Urinary bladder (tissue), 4 donors: ENCODE measurements around the gene ZFHX2. TPM values are rescaled to one million over a fixed set of nuclear protein-coding genes. Genes with fewer than 3 reads are reported as not detected.
"Not testable (repeated sequence)": the region's sequence is repeated elsewhere in the genome, so short reads cannot be mapped to it uniquely, and the experiment has no call there.

Source experiments
- DNase-seq: peaks from one replicate; pipeline ENCODE4 v3.0.0-alpha.2; 2015; ENCODE audit errors: extremely low spot score
- H3K27ac ChIP-seq: one replicate; pipeline ENCODE4 v1.5.1; 2013; ENCODE audit warnings: low read depth, mild to moderate bottlenecking, moderate library complexity
- H3K36me3 ChIP-seq: one replicate; pipeline ENCODE4 v1.6.1; 2013; ENCODE audit warnings: mild to moderate bottlenecking, moderate library complexity; ENCODE audit not compliant: insufficient read depth
- H3K4me1 ChIP-seq: one replicate; pipeline ENCODE4 v1.6.1; 2013; ENCODE audit warnings: mild to moderate bottlenecking, moderate library complexity; ENCODE audit not compliant: insufficient read depth
- H3K4me3 ChIP-seq: one replicate; pipeline ENCODE4 v1.5.1; 2013; ENCODE audit warnings: low read depth, low read length
- WGBS: extraction: QIAGEN DNeasy Blood & Tissue Kit; methylation state at CpG from one replicate; pipeline ENCODE4 v1.1.7; 2013; 5-methylcytosine and 5-hydroxymethylcytosine counted together
- polyA plus RNA-seq: library from polyadenylated mRNA; stranded (reverse); fragments of 200-250 nt; gene quantifications from one replicate; pipeline ENCODE4 v1.2.3, GENCODE V29; 2013
- total RNA-seq: library from RNA; depleted of rRNA; stranded (reverse); fragments of >200 nt; gene quantifications from one replicate; pipeline ENCODE4 v1.2.3, GENCODE V29; 2014
- donor health status: healthy with polysubstance abuse.
- donor health status: healthy.

ZFHX2 gene
- total RNA-seq (0.32 TPM), polyA plus RNA-seq (0.71 TPM)

GRCh38 chr14:23551266-23552028, at the start of gene ZFHX2:
TSS of gene ZFHX2 (minus strand) at chr14:23551765. CDS start at chr14:23535325, 16,440 bp downstream.
- Histone ChIP-seq H3K4me3 (peak within 1 kb of the TSS; percentile 50), H3K27ac (no peak within 1 kb of the TSS), H3K36me3 (no peaks in the 10 kb centered on the region), H3K4me1 (no peaks in the 10 kb centered on the region)
- under 1% methylated on average over 49 of the region's 49 CpGs for WGBS
- DNase-seq, result no peak

DNA sequence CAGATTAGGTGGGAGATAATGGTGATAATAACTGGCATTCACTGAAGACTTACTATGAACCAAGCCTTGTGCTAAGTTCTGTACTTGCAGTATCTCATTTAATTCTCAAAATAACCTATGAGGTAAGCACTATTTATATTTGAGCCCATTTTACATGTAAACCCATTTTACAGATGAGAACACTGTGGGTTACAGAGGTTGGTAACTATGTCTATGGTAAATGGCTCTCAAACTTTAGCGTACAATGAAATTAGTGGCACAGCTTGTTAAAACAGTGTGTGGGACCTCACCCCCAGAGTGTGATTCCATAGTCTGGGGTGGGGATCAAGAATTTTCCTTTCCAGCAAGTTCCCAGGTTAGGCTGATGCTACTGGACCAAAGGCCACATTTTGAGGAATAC, 49.2 kb upstream of the ZFHX2 start:
- Histone ChIP-seq H3K4me1 (no peaks in the 10 kb centered on the region), H3K36me3 (no peaks in the 10 kb centered on the region), H3K4me3 (no peak overlapping the region), H3K27ac (no peak overlapping the region)
- no peak for DNase-seq
- 95% methylated on average over 1 of the region's 1 CpG for WGBS

DNA sequence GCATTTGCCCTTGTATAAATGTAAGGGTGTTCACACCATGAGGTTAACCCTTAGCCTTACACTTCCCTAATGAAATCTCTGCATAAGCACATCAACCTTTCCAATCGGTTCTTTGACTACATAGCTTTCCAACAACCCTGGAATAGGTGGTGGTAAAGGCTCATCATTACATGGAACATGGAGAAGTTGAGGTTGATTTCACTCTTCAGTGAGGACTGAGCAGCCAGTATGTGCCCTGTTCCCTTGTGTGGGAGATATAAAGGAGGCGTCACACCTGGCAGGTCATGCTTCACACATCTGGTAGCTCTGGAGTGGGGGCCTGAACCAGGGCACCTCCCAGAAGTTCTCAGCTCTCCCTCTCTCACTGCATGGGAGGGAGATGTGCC, 48.8 kb upstream of the ZFHX2 start:
- Histone ChIP-seq H3K27ac (no peak overlapping the region), H3K36me3 (no peaks in the 10 kb centered on the region), H3K4me1 (no peaks in the 10 kb centered on the region), H3K4me3 (no peak overlapping the region)
- WGBS, result 89% methylated on average over 2 of the region's 2 CpGs
- DNase-seq, result no peak

GRCh38 chr14:23594191-23594590, 42.6 kb upstream of the ZFHX2 start:
- H3K36me3 ChIP-seq, DNase-seq, H3K4me3 ChIP-seq, H3K27ac ChIP-seq, H3K4me1 ChIP-seq: not testable (repeated sequence)
- WGBS, result 90% methylated on average over 3 of the region's 3 CpGs

DNA sequence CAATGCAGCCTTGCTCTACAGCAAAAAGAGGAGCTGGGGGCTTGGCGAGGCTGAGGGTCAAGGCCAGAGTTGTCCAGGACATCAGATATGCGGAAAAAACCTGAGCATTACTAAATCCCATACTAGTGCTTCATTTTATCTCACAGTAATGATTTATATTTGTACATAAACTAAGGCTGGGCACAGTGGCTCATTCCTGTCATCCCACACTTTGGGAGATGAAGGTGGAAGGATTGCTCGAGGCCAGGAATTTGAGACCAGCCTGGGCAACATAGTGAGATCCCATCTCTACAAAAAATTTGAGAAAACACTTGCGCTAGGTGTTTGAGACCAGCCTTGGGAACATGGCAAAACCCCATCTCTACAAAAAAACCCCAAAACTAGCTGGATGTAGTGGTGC, 38.6 kb upstream of the ZFHX2 start:
- no peaks in the 10 kb centered on the region for H3K36me3 ChIP-seq
- no peak for DNase-seq
- WGBS, result 86% methylated on average over 4 of the region's 4 CpGs

DNA sequence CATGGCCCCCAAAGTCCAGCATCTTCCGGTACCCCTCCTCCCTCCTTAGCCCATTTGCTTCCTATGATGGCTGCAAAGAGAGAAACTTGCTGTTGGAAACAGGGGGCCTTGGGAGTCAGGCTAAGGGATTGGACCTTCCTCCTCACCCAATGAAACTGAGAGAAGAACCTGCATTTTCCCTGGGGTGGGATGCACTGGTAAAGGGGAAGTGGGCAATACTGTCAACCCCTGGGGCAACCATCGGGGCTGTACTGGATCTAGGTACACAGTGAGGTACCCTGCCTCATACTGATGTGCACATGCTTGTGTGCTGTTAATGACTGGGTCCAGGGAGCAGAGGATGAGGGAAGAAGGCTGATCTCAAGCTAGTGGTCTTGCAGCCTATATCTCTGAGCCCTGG, 38.0 kb upstream of the ZFHX2 start:
- no peaks in the 10 kb centered on the region for H3K4me1 ChIP-seq
- H3K36me3 ChIP-seq, result no peaks in the 10 kb centered on the region
- 89% methylated on average over 2 of the region's 2 CpGs for WGBS
- no peak for DNase-seq
- no peak overlapping the region for H3K4me3 ChIP-seq
- no peak overlapping the region for H3K27ac ChIP-seq

More for the DNA sequence above, 38.6 kb upstream of the ZFHX2 start:
- no peaks in the 10 kb centered on the region for H3K4me1 ChIP-seq
- no peak overlapping the region for H3K4me3 ChIP-seq
- H3K27ac ChIP-seq, result no peak overlapping the region

- DNase-seq, result peak; percentile 88
- 15% methylated on average over 5 of the region's 5 CpGs for WGBS
- H3K27ac ChIP-seq, result no peak overlapping the region
- H3K36me3 ChIP-seq, result no peaks in the 10 kb centered on the region
- H3K4me3 ChIP-seq, result no peak overlapping the region
- no peaks in the 10 kb centered on the region for H3K4me1 ChIP-seq
These were observed 37.5 kb upstream of the ZFHX2 start for GRCh38 chr14:23588884-23589598.

DNA sequence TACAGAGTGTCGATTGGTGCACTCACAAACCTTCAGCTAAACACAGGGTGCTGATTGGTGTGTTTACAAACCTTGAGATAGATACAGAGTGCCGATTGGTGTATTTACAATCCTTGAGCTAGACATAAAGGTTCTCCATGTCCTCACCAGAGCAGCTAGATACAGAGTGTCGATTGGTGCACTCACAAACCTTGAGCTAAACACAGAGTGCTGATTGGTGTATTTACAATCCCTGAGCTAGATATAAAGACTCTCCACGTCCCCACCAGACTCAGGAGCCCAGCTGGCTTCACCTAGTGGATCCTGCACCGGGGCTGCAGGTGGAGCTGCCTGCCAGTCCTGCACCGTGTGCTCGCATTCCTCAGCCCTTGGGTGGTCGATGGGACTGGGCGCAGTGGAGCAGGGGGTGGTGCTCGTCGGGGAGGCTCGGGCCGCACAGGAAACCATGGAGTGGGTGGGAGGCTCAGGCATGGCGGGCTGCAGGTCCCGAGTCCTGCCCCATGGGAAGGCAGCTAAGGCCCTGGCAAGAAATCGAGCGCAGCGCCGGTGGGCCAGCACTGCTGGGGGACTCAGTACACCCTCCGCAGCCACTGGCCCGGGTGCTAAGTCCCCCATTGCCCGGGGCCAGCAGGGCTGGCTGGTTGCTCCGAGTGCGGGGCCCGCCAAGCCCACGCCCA, 33.1 kb upstream of the ZFHX2 start:
- not testable (repeated sequence) for DNase-seq, H3K36me3 ChIP-seq, H3K4me3 ChIP-seq, H3K4me1 ChIP-seq, H3K27ac ChIP-seq
- 91% methylated on average over 25 of the region's 26 CpGs for WGBS

- not testable (repeated sequence) for H3K4me3 ChIP-seq, DNase-seq
- WGBS, result 74% methylated on average over 25 of the region's 25 CpGs
These were observed 32.4 kb upstream of the ZFHX2 start for GRCh38 chr14:23583761-23584526.

GRCh38 chr14:23582906-23583760, 31.6 kb upstream of the ZFHX2 start:
- no peak overlapping the region for H3K27ac ChIP-seq
- no peak for DNase-seq
- 82% methylated on average over 3 of the region's 3 CpGs for WGBS
- no peak overlapping the region for H3K4me3 ChIP-seq
- no peaks in the 10 kb centered on the region for H3K4me1 ChIP-seq
- no peaks in the 10 kb centered on the region for H3K36me3 ChIP-seq

More at GRCh38 chr14:23583761-23584526, 32.4 kb upstream of the ZFHX2 start:
- not testable (repeated sequence) for H3K36me3 ChIP-seq, H3K4me1 ChIP-seq, H3K27ac ChIP-seq

DNA sequence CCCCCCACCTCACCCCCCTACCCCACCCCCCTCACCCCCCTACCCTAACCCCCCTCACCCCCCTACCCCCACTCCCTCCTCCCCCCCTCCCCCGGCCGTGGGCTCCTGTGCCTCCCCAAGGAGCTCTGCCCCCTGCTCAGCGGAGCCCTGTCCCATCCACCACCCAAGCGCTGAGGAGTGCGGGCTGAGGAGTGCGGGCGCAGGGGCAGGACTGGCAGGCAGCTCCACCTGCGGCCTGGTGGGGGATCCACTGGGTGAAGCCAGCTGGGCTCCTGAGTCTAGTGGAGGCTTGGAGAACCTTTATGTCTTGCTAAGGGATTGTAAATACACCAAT, 29.4 kb upstream of the ZFHX2 start:
- 88% methylated on average over 8 of the region's 8 CpGs for WGBS

GRCh38 chr14:23580152-23580926, 28.8 kb upstream of the ZFHX2 start:
- H3K36me3 ChIP-seq, result no peaks in the 10 kb centered on the region
- H3K4me3 ChIP-seq, result no peak overlapping the region
- H3K27ac ChIP-seq, result no peak overlapping the region
- WGBS, result 85% methylated on average over 24 of the region's 24 CpGs
- peaks cover 3% of the 10 kb centered on the region for H3K4me1 ChIP-seq
- no peak for DNase-seq

More for the DNA sequence above, 29.4 kb upstream of the ZFHX2 start:
- Histone ChIP-seq H3K4me1 (peaks cover 3% of the 10 kb centered on the region), H3K4me3 (no peak overlapping the region), H3K36me3 (no peaks in the 10 kb centered on the region), H3K27ac (no peak overlapping the region)
- DNase-seq, result no peak
